Mesodermal cell (in vitro differentiated cells): Measurements from ENCODE around the gene MPEG1.

Source experiments
- H3K27ac ChIP-seq: 2 replicates; pipeline ENCODE4 v1.7.0; 2013; ENCODE audit warnings: mild to moderate bottlenecking, low read depth, low read length, moderate library complexity; ENCODE audit not compliant: severe bottlenecking
- H3K36me3 ChIP-seq: 2 replicates; pipeline ENCODE4 v1.7.1; 2013; ENCODE audit warnings: mild to moderate bottlenecking, low read length, moderate library complexity; ENCODE audit not compliant: control insufficient read depth, insufficient read depth
- H3K4me1 ChIP-seq: one replicate; pipeline ENCODE4 v1.7.1; 2013; ENCODE audit warnings: mild to moderate bottlenecking, low read length; ENCODE audit not compliant: insufficient read depth, control insufficient read depth, poor library complexity, severe bottlenecking
- H3K4me3 ChIP-seq: 2 replicates; pipeline ENCODE4 v1.7.0; 2013; ENCODE audit warnings: low read length, control low read depth, mild to moderate bottlenecking; ENCODE audit not compliant: insufficient read depth, poor library complexity, severe bottlenecking; ENCODE audit errors: extremely low read depth
- H3K9me3 ChIP-seq: 2 replicates; pipeline ENCODE4 v1.7.1; 2013; ENCODE audit warnings: mild to moderate bottlenecking, low read length, moderate library complexity; ENCODE audit not compliant: control insufficient read depth
- WGBS, 2 experiments: methylation state at CpG; one replicate each; pipeline ENCODE4 v1.1.5; 2013; ENCODE audit warnings: missing lambda C conversion rate in 2 of 2; ENCODE audit not compliant: insufficient coverage in 2 of 2; 5-methylcytosine and 5-hydroxymethylcytosine counted together

The MPEG1 gene

DNA sequence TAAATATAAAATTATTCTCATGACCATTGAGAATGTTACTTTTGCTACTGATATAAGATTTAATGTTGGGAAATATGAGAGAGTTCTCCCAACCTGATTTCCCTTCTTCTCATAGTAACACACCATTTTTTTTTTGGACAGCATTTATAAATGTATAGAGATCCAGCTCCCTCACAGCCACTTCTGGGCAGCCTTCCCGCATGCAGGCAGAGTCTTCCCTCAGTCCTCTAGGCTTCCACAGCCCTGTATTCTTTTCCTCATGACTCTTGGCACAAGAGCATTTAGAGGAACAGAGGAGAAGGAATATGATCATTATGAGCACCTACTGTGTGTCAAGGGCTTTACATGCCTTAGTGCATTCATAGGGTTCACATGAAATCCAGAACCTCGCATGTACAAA, 31.8 kb downstream of the MPEG1 start:
- Histone ChIP-seq H3K4me1 (no peaks in the 10 kb centered on the region), H3K9me3 (peaks cover 7% of the 10 kb centered on the region), H3K27ac (no peak overlapping the region), H3K36me3 (peaks cover 19% of the 10 kb centered on the region), H3K4me3 (no peak overlapping the region)
- no CpG with 5 or more reads among the region's 2 CpGs for WGBS, 2 experiments

DNA sequence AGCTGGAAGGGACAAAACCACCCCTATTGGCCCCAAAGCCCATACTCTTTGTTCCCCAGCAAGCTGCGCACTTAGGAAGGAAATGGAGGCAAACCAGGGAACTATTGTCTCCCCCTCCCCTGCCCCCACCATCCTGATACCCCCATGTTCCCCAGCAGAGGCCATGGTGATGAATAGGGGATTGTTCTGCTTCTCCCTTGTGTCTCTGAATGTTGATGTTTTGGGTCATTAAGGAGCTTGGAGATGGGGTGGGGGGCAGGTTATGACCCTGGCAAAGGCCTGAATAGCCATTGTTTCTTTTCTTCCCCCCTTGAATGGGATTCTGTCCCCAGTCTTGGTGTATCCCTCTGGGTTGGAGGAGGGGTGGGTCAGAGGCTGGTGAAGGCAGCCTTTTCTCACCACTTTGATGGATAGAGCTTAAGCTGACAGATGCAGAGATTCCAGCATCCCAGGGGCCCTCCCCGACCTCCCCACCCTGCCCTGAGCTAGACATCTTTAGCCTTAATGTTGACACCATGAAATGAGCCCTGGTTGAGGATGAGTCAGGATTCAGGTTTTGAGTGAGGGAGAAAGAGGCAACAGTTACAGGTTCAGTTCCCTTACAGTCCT, 32.5 kb downstream of the MPEG1 start:
- peaks cover 7% of the 10 kb centered on the region for H3K9me3 ChIP-seq
- H3K4me1 ChIP-seq, result peaks cover 2% of the 10 kb centered on the region
- H3K36me3 ChIP-seq, result peaks cover 19% of the 10 kb centered on the region
- H3K27ac ChIP-seq, result no peak overlapping the region
- no peak overlapping the region for H3K4me3 ChIP-seq
- WGBS, 2 experiments, result 80% methylated on average over 1 of the region's 2 CpGs; no CpG with 5 or more reads in 1 of the 2 experiments

DNA sequence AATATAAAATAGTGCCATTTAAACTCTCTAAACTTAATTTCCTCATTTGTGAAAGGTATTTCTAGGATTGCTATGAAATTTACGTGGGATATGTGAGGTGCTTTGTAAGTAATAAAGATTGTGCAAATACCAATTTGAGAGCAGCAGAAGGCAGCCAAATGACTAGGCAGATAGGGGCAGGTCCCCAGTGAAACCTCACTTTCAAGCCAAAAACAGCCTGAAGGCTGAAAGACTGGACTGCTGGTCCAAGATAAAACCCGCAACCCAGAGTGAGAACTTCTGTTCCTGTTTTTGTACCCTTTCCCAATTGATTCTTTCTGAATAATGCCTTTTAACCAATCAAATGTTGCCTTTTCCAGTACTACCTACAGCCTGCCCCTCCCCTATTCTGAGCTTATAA, 33.6 kb downstream of the MPEG1 start:
- Histone ChIP-seq H3K36me3 (peaks cover 19% of the 10 kb centered on the region), H3K27ac (no peak overlapping the region)
- 90 to 100% methylated on average over 1 to 2 of the region's 2 CpGs for WGBS, 2 experiments

DNA sequence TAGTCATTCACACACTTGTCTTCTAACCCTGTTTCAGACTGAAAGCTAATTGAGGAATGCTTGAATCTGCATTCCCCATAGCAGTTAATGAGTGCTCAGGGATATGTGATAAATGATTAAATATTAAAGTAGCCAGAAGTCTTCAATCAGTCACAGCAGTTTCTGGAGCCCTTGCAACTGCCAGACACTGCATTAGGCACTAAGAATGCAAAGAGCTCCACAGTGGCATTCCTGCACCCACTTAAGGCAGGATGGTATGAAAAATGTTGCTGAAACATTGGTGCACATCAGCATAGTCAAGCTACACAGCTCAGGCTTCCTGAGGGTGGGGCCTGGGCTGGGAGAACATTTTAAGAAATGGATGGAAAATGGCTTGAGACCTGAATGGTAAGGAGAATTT, 34.3 kb downstream of the MPEG1 start:
- no peak overlapping the region for H3K4me3 ChIP-seq
- peaks cover 7% of the 10 kb centered on the region for H3K9me3 ChIP-seq
- peaks cover 18% of the 10 kb centered on the region for H3K4me1 ChIP-seq
- no peak overlapping the region for H3K27ac ChIP-seq
- H3K36me3 ChIP-seq, result peaks cover 16% of the 10 kb centered on the region

More for the DNA sequence above, 33.6 kb downstream of the MPEG1 start:
- Histone ChIP-seq H3K4me3 (no peak overlapping the region), H3K4me1 (peaks cover 14% of the 10 kb centered on the region), H3K9me3 (peaks cover 7% of the 10 kb centered on the region)

DNA sequence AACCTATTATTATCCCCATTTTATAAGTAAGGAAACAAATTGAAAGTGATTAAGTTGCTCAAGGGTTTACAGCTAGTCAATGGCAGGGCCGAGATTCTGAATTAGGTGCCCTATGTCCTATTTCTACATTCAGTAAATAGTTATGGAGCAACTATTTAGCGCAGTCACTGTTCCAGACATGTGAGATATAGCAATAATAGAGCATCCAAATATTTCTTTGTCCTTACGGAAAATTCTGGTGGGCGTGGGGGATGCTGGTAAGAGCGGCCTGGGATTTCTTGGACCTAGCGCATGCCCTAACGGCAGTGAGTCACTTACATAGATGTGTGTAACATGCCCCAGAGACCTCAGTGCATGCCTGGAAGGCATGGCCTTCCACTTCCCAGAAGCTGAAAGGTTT, 36.4 kb downstream of the MPEG1 start:
- Histone ChIP-seq H3K9me3 (peaks cover 7% of the 10 kb centered on the region), H3K4me3 (no peak overlapping the region), H3K4me1 (peaks cover 18% of the 10 kb centered on the region), H3K36me3 (peaks cover 3% of the 10 kb centered on the region), H3K27ac (no peak overlapping the region)
- 85 to 93% methylated on average over 6 of the region's 7 CpGs for WGBS, 2 experiments

DNA sequence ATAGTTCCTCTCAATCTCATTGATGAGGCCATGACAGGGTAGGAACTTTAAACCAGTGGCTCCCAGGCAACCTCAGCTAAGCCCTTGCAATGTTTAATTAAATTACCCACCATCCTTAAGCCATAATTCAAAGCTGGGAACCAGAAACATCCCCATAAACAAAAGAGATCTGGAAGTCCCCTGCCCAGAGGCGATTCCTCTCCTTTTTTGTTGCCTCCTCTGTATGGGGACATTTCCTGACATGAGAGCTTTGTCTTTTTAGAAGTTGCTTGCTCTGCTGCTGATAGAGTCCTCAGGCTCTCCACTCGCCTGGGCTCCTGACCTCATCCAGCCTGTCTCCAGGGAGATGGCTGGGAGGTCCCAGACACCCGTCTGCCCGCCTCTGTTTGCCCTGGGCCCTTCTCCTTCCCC, 37.6 kb downstream of the MPEG1 start:
- Histone ChIP-seq H3K9me3 (peaks cover 7% of the 10 kb centered on the region), H3K36me3 (peaks cover 3% of the 10 kb centered on the region), H3K4me3 (no peak overlapping the region), H3K27ac (peak overlapping the region; percentile 75), H3K4me1 (peaks cover 18% of the 10 kb centered on the region)
- WGBS, 2 experiments, result 71% methylated on average over 4 of the region's 4 CpGs; no CpG with 5 or more reads in 1 of the 2 experiments

DNA sequence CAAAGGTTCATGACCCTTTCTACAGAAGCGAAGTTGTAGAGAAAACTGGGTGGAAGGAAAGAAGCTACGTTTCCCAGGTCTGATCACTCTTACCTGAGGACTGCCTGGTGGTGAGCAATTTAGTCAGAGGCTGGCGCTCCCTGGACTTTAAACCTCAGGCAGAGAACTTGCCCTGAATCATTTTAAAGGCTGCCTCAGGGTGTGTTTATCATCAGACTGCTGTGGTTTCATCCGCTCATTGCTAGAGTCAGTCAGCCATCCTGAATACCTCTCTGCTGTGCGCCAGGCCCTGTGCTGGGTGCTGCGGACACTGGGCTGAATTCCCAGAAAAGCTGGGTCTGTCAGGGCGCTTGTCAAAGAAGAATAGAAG, 38.1 kb downstream of the MPEG1 start:
- H3K4me1 ChIP-seq, result peaks cover 18% of the 10 kb centered on the region

DNA sequence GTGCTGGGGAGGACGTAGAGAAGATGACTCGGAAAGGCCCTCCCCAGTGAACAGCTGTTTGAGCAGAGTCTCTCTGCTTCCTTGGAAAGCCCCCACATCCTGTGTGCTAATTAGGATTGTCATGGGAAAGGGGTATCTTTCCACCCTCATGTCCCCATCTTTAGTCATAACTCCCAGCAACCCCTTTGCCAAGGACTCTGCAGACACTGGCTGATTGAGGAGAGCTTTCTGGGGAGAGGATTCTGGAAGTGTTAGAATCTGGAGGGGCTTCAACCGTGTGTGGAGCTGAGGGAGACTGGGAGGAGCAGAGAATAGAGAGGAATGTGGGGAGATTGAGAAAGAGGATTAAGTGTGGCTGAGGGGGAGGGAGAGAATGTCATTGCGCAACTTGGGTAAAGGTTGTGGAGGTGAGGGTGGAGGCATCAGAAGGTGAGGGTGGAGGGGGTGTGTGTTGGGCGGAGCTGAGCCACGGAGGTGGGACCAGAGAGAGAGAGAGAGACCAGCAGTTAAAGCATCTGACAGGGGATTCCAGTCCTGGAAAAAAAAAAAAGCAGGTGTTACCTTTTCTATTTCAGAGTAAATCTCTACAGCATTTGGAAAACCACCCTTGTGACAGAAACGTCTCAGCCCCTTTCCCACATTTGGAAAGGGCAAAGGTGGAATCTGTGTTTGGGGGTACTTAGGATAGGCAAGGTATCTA, 38.6 kb downstream of the MPEG1 start:
- H3K4me3 ChIP-seq, result peak overlapping the region; percentile 57
- H3K36me3 ChIP-seq, result peaks cover 3% of the 10 kb centered on the region
- H3K4me1 ChIP-seq, result peaks cover 18% of the 10 kb centered on the region
- peak overlapping the region; percentile 75 for H3K27ac ChIP-seq
- 16 to 19% methylated on average over 4 to 6 of the region's 7 CpGs for WGBS, 2 experiments
- peaks cover 1% of the 10 kb centered on the region for H3K9me3 ChIP-seq

More for the DNA sequence above, 38.1 kb downstream of the MPEG1 start:
- peaks cover 3% of the 10 kb centered on the region for H3K36me3 ChIP-seq
- H3K27ac ChIP-seq, result peak overlapping the region; percentile 75
- WGBS, 2 experiments, result 81 to 83% methylated on average over 6 of the region's 7 CpGs
- no peak overlapping the region for H3K4me3 ChIP-seq
- H3K9me3 ChIP-seq, result peaks cover 7% of the 10 kb centered on the region

DNA sequence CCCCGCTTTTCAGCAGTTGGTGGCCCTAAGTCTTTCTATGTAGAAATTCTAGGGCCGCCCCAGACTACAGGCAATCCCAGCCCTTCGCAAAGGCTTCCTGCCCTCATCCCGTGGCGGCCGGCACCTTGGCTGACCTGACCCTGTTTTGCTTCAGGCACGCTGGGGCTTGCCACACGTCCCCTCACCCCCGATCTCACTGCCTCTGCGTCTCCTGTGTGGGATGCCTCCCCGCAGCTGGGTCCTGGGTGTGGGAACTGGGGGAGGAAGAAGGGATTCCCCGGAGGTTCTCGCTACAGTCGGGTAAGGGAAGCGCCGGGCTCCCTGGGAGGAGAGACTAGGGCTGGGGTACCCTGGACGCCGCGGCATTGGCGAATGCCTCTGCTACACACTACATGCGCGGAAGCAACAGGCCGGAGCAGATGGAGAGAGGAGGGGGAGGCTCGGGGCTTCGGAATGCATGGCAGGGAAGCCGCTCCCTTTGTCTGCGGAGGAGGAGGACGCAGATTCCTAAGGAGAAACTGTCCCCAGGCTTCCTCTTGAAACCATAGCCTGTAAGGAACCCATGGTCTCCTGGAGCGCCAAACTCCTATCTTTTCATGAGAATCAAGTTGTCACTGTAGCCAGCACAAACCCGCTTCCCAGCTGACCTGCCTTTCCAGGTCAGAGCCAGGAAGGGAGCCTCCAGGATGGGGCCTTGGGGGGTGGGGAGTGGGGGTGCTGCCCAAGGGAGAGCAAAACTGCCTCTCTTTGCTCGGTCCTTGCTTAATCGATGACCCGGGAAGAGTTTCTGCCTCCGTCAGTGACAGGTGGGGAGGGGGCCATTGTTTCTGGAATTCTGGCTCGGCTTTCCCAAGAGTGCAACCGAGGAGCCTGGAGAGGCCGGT, 39.4 kb downstream of the MPEG1 start:
- WGBS, 2 experiments, result 0 to 1% methylated on average over 15 to 23 of the region's 37 CpGs
- H3K4me1 ChIP-seq, result peaks cover 18% of the 10 kb centered on the region

DNA sequence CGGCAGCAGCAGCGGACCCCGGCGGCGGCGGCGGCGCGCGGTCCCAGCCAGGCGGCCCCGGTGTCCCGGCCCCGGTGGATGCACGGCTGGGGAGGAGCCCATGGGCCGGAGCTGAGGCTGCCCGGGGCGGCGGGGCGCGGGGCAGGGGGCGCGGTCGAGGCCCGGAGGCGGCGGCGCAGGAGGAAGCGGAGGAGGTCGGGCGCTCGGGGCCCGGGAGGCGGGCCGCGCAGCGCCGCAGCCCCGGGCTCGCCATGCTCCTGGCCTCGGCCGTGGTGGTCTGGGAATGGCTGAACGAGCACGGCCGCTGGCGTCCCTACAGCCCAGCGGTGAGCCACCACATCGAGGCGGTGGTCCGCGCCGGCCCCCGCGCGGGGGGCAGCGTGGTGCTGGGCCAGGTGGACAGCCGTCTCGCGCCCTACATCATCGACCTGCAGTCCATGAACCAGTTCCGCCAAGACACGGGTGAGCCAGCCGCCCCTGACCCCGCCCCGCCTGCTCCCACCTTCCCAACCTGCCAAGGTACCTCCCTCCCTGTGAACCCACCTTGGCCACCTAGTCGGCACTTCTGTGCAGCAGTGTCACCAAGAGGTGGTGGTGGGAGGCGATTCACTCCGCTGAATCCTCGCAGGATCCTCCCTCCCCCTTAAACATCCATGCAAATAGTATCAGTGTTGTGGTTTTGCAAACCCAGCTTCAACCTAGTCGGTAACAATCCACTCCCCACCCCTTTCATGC, 40.2 kb downstream of the MPEG1 start:
- Histone ChIP-seq H3K9me3 (no peaks in the 10 kb centered on the region), H3K4me1 (peaks cover 18% of the 10 kb centered on the region), H3K4me3 (peak overlapping the region; percentile 57), H3K36me3 (peaks cover 3% of the 10 kb centered on the region), H3K27ac (peak overlapping the region; percentile 75)
- WGBS, 2 experiments, result 0% methylated on average over 37 to 48 of the region's 70 CpGs

More for the DNA sequence above, 39.4 kb downstream of the MPEG1 start:
- Histone ChIP-seq H3K36me3 (peaks cover 3% of the 10 kb centered on the region), H3K4me3 (peak overlapping the region; percentile 57), H3K9me3 (no peaks in the 10 kb centered on the region), H3K27ac (peak overlapping the region; percentile 75)
